Central memory CD8-positive, alpha-beta T cell (primary cell): ENCODE data around the gene PCDH15.

Experiments
- ATAC-seq: fragments of 150-1000 bp; cut with Tn5 transposase; replicated peaks from 2 replicates; pipeline ENCODE4 v1.10.0; 2022; ENCODE audit warnings: mild to moderate bottlenecking, moderate FRiP score, moderate number of reproducible peaks; ENCODE audit not compliant: poor library complexity, severe bottlenecking; ENCODE audit errors: extremely low read depth
- DNase-seq, 2 donors: peaks; one replicate each; pipeline ENCODE4 v3.0.0; 2021; ENCODE audit warnings: low spot score in 2 of 2
- H3K27ac Mint-ChIP-seq: one replicate; pipeline ENCODE4 v1.8.0; 2022; ENCODE audit warnings: low read depth, mild to moderate bottlenecking, moderate library complexity, mixed read lengths
- H3K27me3 Mint-ChIP-seq: one replicate; pipeline ENCODE4 v1.8.0; 2022; ENCODE audit warnings: mixed read lengths
- H3K36me3 Mint-ChIP-seq: one replicate; pipeline ENCODE4 v1.8.0; 2022; ENCODE audit warnings: mild to moderate bottlenecking, moderate library complexity, mixed read lengths; ENCODE audit not compliant: insufficient read depth
- H3K4me1 Mint-ChIP-seq: one replicate; pipeline ENCODE4 v1.8.0; 2022; ENCODE audit warnings: mixed read lengths
- H3K4me3 Mint-ChIP-seq: one replicate; pipeline ENCODE4 v1.8.0; 2022; ENCODE audit warnings: mild to moderate bottlenecking, moderate library complexity, mixed read lengths
- H3K9me3 Mint-ChIP-seq: one replicate; pipeline ENCODE4 v1.8.0; 2022; ENCODE audit warnings: mixed read lengths

PCDH15 gene

GRCh38 chr10:54125098-54125747, 675.8 kb downstream of the PCDH15 start:
- Mint-ChIP-seq H3K36me3 (peaks cover 2% of the 10 kb centered on the region), H3K27ac (no peak overlapping the region), H3K9me3 (peaks cover 22% of the 10 kb centered on the region), H3K4me1 (no peaks in the 10 kb centered on the region), H3K4me3 (no peak overlapping the region), H3K27me3 (no peaks in the 10 kb centered on the region)
- DNase-seq: no peak
- no peak for ATAC-seq

GRCh38 chr10:54124209-54124885, 676.7 kb downstream of the PCDH15 start:
- Mint-ChIP-seq H3K4me1 (no peaks in the 10 kb centered on the region), H3K4me3 (no peak overlapping the region), H3K27me3 (no peaks in the 10 kb centered on the region), H3K9me3 (peaks cover 22% of the 10 kb centered on the region), H3K27ac (no peak overlapping the region), H3K36me3 (peaks cover 2% of the 10 kb centered on the region)
- DNase-seq (no peak), ATAC-seq (no peak)

DNA sequence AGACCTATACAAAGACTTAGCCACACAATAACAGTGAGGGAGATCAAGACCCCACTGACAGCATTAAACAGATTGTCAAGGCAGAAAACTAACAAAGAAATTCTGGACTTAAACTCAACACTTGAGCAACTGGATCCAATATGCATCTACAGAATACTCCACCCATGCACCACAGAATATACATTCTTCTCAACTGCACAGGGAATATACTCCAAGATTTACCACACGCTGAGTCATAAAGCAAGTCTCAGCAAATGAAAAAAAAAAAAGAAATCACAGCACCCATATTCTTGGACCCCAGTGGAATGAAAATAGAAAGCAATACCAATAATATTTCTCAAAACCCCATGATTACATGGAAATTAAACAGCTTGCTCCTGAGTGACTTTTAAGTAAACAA, 680.2 kb downstream of the PCDH15 start:
- ATAC-seq: no peak
- Mint-ChIP-seq H3K27me3 (no peaks in the 10 kb centered on the region), H3K36me3 (no peaks in the 10 kb centered on the region), H3K4me1 (no peaks in the 10 kb centered on the region), H3K9me3 (peaks cover 39% of the 10 kb centered on the region), H3K4me3 (no peak overlapping the region), H3K27ac (no peak overlapping the region)
- DNase-seq: no peak

- no peak overlapping the region for H3K4me3 Mint-ChIP-seq
- no peaks in the 10 kb centered on the region for H3K4me1 Mint-ChIP-seq
- no peaks in the 10 kb centered on the region for H3K36me3 Mint-ChIP-seq
- DNase-seq (no peak), ATAC-seq (no peak)
- no peaks in the 10 kb centered on the region for H3K27me3 Mint-ChIP-seq
- H3K9me3 Mint-ChIP-seq: peaks cover 33% of the 10 kb centered on the region
- no peak overlapping the region for H3K27ac Mint-ChIP-seq
Observed at GRCh38 chr10:54108961-54109360, 692.1 kb downstream of the PCDH15 start.

DNA sequence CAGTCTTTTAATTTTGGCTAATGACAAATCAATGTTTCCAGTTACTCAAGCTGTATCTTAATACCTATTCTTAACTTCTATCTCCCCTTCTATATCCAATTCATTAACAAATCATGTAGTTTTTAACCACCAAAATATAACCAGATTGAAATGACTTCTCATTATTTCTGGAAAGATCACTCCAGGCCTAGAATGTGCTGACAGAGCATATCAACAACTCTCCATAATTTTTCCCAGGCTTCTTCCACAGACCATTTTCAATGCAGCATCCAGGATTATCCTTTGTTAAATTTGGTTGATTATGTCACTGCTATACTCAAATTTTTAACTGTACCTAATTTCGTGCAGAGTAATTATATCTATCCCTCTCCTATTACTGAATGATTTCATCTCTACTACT, 704.1 kb downstream of the PCDH15 start:
- peaks cover 23% of the 10 kb centered on the region for H3K9me3 Mint-ChIP-seq
- H3K27me3 Mint-ChIP-seq: no peaks in the 10 kb centered on the region
- H3K36me3 Mint-ChIP-seq: no peaks in the 10 kb centered on the region
- ATAC-seq (no peak), DNase-seq (no peak)
- no peak overlapping the region for H3K27ac Mint-ChIP-seq
- no peaks in the 10 kb centered on the region for H3K4me1 Mint-ChIP-seq
- no peak overlapping the region for H3K4me3 Mint-ChIP-seq

DNA sequence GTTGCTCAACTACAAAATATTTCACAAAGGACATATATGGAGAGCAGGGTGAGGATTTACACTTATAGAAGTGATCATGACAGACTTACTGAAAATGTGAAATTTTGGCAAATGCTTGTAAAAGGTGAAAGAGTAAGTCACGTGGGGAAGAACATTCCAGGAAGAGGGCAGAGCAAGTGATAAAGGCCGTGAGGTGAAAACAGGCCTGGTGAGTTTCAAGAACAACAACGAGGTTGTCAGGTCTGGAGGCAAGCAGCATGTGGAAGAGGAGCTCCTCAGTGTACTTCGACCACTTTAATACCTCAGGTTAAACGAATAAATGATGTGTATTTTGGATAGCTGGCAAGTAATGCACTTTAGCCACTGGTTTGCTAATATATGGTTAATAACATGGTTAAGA, 706.7 kb downstream of the PCDH15 start:
- no peak for ATAC-seq
- Mint-ChIP-seq H3K27ac (no peak overlapping the region), H3K9me3 (peaks cover 21% of the 10 kb centered on the region)

DNA sequence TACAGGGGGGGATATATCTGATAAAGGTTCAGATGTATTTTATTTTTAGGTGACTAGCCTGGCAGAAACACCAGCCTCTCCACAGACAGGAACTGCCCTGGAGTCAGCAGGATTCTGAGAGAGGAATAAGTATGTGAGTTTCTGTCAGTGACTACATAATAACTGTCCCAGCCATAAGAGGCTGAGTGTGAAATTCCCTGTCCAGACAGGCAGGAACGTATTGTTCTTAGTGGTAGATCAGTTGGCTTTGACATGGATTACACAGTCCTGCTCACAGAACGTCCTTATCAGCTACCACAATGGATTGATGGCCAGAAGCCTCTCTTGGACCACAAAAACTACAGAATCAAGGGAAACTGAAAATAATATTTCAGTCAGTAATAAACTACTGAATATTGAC, 709.8 kb downstream of the PCDH15 start:
- no peaks in the 10 kb centered on the region for H3K27me3 Mint-ChIP-seq
- no peak overlapping the region for H3K27ac Mint-ChIP-seq
- no peaks in the 10 kb centered on the region for H3K36me3 Mint-ChIP-seq
- H3K4me3 Mint-ChIP-seq: no peak overlapping the region
- H3K4me1 Mint-ChIP-seq: no peaks in the 10 kb centered on the region
- ATAC-seq (no peak), DNase-seq (no peak)
- peaks cover 19% of the 10 kb centered on the region for H3K9me3 Mint-ChIP-seq

More for the DNA sequence above, 706.7 kb downstream of the PCDH15 start:
- H3K27me3 Mint-ChIP-seq: no peaks in the 10 kb centered on the region
- no peaks in the 10 kb centered on the region for H3K36me3 Mint-ChIP-seq
- H3K4me3 Mint-ChIP-seq: no peak overlapping the region
- DNase-seq: no peak
- H3K4me1 Mint-ChIP-seq: no peaks in the 10 kb centered on the region

DNA sequence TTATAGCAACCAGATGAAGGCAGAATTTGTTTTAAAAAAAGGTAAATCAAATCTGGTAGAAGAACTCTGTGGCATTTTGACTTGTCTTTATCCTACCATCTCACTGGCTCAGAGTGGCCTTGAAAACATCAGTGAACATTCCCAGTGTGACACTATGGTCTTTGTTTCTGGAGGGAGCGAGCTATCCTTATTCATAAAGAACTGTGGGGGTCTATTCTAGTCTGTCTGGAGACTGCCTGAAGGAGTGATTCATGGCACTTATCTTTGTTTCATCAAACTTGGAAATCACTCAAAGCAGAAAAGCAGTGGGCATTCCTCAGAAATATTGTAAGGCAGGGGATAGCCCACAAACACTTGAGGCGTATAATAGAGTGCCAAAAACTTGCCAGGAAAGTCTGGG, 719.1 kb downstream of the PCDH15 start:
- H3K4me3 Mint-ChIP-seq: no peak overlapping the region
- DNase-seq (no peak), ATAC-seq (no peak)
- no peak overlapping the region for H3K27ac Mint-ChIP-seq
- no peaks in the 10 kb centered on the region for H3K36me3 Mint-ChIP-seq
- H3K9me3 Mint-ChIP-seq: peaks cover 7% of the 10 kb centered on the region
- H3K27me3 Mint-ChIP-seq: no peaks in the 10 kb centered on the region
- no peaks in the 10 kb centered on the region for H3K4me1 Mint-ChIP-seq

DNA sequence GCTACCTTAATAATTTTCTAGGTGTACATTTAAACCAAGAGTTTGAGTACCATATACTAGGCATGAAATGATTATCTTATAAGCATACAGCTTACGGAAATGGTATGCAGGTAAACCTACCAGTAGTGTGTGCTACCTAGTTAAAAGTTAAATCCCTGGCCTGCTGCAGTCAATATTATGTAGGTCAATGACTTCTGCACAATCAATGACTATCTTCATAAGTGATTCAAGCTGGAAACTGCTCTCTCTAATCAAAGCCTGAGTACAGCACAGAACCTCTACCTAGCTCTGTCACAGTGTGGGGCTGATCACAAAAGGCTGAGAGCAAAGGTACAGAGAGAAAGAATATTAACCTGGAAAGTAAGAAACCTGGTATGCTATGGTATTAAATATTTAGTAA, 733.7 kb downstream of the PCDH15 start:
- no peak overlapping the region for H3K27ac Mint-ChIP-seq
- DNase-seq: no peak
- no peak overlapping the region for H3K4me3 Mint-ChIP-seq

GRCh38 chr10:54066646-54067045, 734.4 kb downstream of the PCDH15 start:
- Mint-ChIP-seq H3K4me3 (no peak overlapping the region), H3K27ac (no peak overlapping the region), H3K36me3 (no peaks in the 10 kb centered on the region), H3K4me1 (no peaks in the 10 kb centered on the region), H3K9me3 (peaks cover 6% of the 10 kb centered on the region), H3K27me3 (no peaks in the 10 kb centered on the region)
- DNase-seq: no peak
- ATAC-seq: no peak

More for the DNA sequence above, 733.7 kb downstream of the PCDH15 start:
- Mint-ChIP-seq H3K36me3 (no peaks in the 10 kb centered on the region), H3K27me3 (no peaks in the 10 kb centered on the region), H3K4me1 (no peaks in the 10 kb centered on the region), H3K9me3 (peaks cover 6% of the 10 kb centered on the region)
- no peak for ATAC-seq

DNA sequence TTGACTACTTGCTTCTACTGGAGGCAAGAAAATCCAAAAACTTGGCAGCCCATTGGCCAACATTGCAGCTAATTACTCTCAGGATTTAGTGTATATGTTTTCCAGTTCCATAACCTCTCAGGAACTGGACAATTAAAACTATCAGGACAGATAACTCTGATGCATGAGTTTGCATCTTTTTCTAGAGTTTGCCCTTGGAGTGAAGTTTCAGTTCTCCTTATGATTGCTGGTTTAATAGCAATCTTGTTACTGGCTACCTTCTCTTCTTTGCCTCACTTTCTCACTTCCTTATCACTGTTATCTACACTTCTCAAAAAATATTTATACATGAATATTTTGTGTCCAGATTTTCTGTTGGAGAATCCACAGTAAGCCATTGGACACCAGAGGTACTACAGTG, 735.9 kb downstream of the PCDH15 start:
- no peaks in the 10 kb centered on the region for H3K36me3 Mint-ChIP-seq
- peaks cover 6% of the 10 kb centered on the region for H3K9me3 Mint-ChIP-seq
- no peak overlapping the region for H3K27ac Mint-ChIP-seq
- no peak for ATAC-seq
- H3K4me1 Mint-ChIP-seq: no peaks in the 10 kb centered on the region
- DNase-seq: no peak
- no peaks in the 10 kb centered on the region for H3K27me3 Mint-ChIP-seq
- no peak overlapping the region for H3K4me3 Mint-ChIP-seq

DNA sequence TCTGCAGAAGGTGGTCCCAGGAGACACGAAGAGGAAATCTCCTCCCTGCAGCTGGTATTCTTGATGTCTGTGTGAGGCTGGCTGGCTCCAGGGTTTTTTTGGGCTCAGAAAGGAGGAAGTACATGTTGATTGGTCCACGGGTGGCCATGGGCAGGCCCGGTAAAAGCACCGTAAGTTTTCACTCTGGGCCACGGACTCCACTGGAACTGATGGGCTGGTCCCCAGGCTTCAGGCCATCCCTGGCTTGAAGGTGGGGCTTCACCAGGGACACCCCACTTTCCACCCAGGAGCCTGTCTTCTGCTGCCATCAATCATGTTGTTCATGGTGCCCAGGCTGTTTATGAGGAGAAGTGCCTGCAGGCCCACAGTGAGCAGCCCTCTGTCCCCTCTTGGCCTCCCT, 736.8 kb downstream of the PCDH15 start:
- H3K4me3 Mint-ChIP-seq: no peak overlapping the region
- no peaks in the 10 kb centered on the region for H3K36me3 Mint-ChIP-seq
- DNase-seq (no peak), ATAC-seq (no peak)
- H3K27me3 Mint-ChIP-seq: no peaks in the 10 kb centered on the region
- H3K4me1 Mint-ChIP-seq: no peaks in the 10 kb centered on the region
- H3K27ac Mint-ChIP-seq: no peak overlapping the region
- H3K9me3 Mint-ChIP-seq: peaks cover 10% of the 10 kb centered on the region

DNA sequence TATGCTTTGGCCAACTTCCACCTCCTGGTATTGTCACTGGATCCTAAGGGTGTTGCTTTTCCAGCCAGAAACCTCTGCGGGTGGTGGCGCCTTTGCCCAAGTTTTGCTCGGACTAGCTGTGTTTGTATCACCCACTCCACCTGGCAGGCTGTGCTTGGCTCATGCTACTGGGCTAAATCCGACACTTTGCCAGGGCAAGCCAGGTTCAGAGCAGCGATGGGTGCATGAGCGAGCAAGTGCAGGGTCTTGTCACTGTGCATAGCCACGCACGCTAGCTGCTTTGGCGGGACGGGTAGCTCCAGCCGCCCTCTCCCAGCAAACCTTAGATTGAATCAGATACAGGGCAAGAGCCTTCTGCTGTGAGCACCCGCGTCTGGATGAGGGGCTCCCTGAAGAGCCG, 737.5 kb downstream of the PCDH15 start:
- Mint-ChIP-seq H3K4me1 (no peaks in the 10 kb centered on the region), H3K27ac (no peak overlapping the region), H3K27me3 (no peaks in the 10 kb centered on the region), H3K9me3 (peaks cover 15% of the 10 kb centered on the region), H3K4me3 (no peak overlapping the region), H3K36me3 (no peaks in the 10 kb centered on the region)
- DNase-seq: no peak
- ATAC-seq: no peak
